ENCODE results near the gene ACTN4. TPM values are rescaled to one million over a fixed set of nuclear protein-coding genes. Genes with fewer than 3 reads are reported as not detected.
A peak's percentile ranks its signal among the peaks of the same experiment; 100 is the strongest.

The ACTN4 gene
- total RNA-seq, 4 donors from 2014 or later: 475 to 520 (median 507) TPM

GRCh38 chr19:38718747-38719543 is 71.5 kb downstream of the ACTN4 start:
- Histone ChIP-seq H3K36me3 (peaks cover 98% of the 10 kb centered on the region), H3K4me1 (peaks cover 31% of the 10 kb centered on the region)
- no peak for DNase-seq (ENCODE audit: low spot score in 2 of 2)

GRCh38 chr19:38719761-38720558 is 72.5 kb downstream of the ACTN4 start:
- Histone ChIP-seq H3K36me3 (peaks cover 98% of the 10 kb centered on the region), H3K27me3 (no peaks in the 10 kb centered on the region), H3K4me3 (no peak overlapping the region), H3K9me3 (no peaks in the 10 kb centered on the region), H3K4me1 (peaks cover 29% of the 10 kb centered on the region), H3K27ac (peak overlapping the region; percentile 74)
- DNase-seq (ENCODE audit: low spot score in 2 of 2): no peak
- TF ChIP-seq POLR2AphosphoS5 (IDR thresholded peaks at IDR 0.05) (no peak), CTCF (IDR thresholded peaks at IDR 0.05) (no peak), EP300 (IDR thresholded peaks at IDR 0.05) (no peak), POLR2A (IDR thresholded peaks at IDR 0.05) (no peak)
- 72% methylated on average over 13 of the region's 24 CpGs for WGBS

More at GRCh38 chr19:38718747-38719543, 71.5 kb downstream of the ACTN4 start:
- Histone ChIP-seq H3K4me3 (no peak overlapping the region), H3K27ac (peak overlapping the region; percentile 74), H3K27me3 (no peaks in the 10 kb centered on the region), H3K9me3 (no peaks in the 10 kb centered on the region)
- 72% methylated on average over 17 of the region's 24 CpGs for WGBS
- TF ChIP-seq POLR2A (IDR thresholded peaks at IDR 0.05) (no peak), EP300 (IDR thresholded peaks at IDR 0.05) (no peak), POLR2AphosphoS5 (IDR thresholded peaks at IDR 0.05) (no peak), CTCF (IDR thresholded peaks at IDR 0.05) (peak in 1 of 2 donors; percentile 37)

- peaks cover 29% of the 10 kb centered on the region for H3K4me1 ChIP-seq
- no peak overlapping the region for H3K4me3 ChIP-seq
- WGBS: 90% methylated on average over 11 of the region's 15 CpGs
- TF ChIP-seq POLR2A (IDR thresholded peaks at IDR 0.05): no peak
- TF ChIP-seq CTCF (IDR thresholded peaks at IDR 0.05): no peak
- no peak for TF ChIP-seq EP300 (IDR thresholded peaks at IDR 0.05)
- H3K27ac ChIP-seq: peak overlapping the region; percentile 74
- H3K27me3 ChIP-seq: no peaks in the 10 kb centered on the region
- H3K9me3 ChIP-seq: no peaks in the 10 kb centered on the region
- peaks cover 100% of the 10 kb centered on the region for H3K36me3 ChIP-seq
- DNase-seq (ENCODE audit: low spot score in 2 of 2): no peak
Observed at GRCh38 chr19:38720559-38721236, 73.2 kb downstream of the ACTN4 start.

- Histone ChIP-seq H3K36me3 (peaks cover 99% of the 10 kb centered on the region), H3K4me3 (no peak overlapping the region), H3K27ac (peak overlapping the region; percentile 49), H3K4me1 (peaks cover 29% of the 10 kb centered on the region), H3K27me3 (no peaks in the 10 kb centered on the region), H3K9me3 (no peaks in the 10 kb centered on the region)
- 79% methylated on average over 17 of the region's 20 CpGs for WGBS
- DNase-seq (ENCODE audit: low spot score in 2 of 2): no peak
- no peak for TF ChIP-seq POLR2A (IDR thresholded peaks at IDR 0.05)
- no peak for TF ChIP-seq POLR2AphosphoS5 (IDR thresholded peaks at IDR 0.05)
- TF ChIP-seq EP300 (IDR thresholded peaks at IDR 0.05): no peak
- TF ChIP-seq CTCF (IDR thresholded peaks at IDR 0.05): no peak
Observed at GRCh38 chr19:38721496-38721895, 74.0 kb downstream of the ACTN4 start.
